ENCODE data around the gene PNKD.

Gene PNKD

GRCh38 chr2:218269900-218270720 lies at the start of gene PNKD, which contains the start of gene AAMP:
PNKD (plus strand) TSS chr2:218270519; CDS start chr2:218270536, 17 bp downstream.
AAMP (minus strand) TSS chr2:218270137; CDS start chr2:218270086, 51 bp downstream.
- Histone ChIP-seq H3K27me3 (no peaks in the 10 kb centered on the region), H3K4me1 (peaks cover 0 to 48% (median 38%) of the 10 kb centered on the region in 4 donors), H3K36me3 (peaks cover 39 to 47% (median 44%) of the 10 kb centered on the region in 3 donors), H3K4me3 (peak within 1 kb of the TSS; percentile 77 to 79), H3K27ac (peak within 1 kb of the TSS; percentile 80 to 99), H3K9me3 (no peaks in the 10 kb centered on the region)
- intact Hi-C loops (cut with DNase I; ENCODE audit: low total_unique reads) = loop anchor here (5.0 to 10.0 kb wide), 2 partner anchors 55 to 83 kb away; partner anchors contain the start of gene ARPC2
- DNase-seq = peak; percentile 100
- TF ChIP-seq CTCF (IDR thresholded peaks at IDR 0.05) = peak in 1 of 2 experiments; percentile 26

- H3K9me3 ChIP-seq = no peaks in the 10 kb centered on the region
- intact Hi-C loops (cut with DNase I; ENCODE audit: low total_unique reads) = no loop called here
- peaks cover 3 to 15% (median 15%) of the 10 kb centered on the region in 3 donors for H3K36me3 ChIP-seq
- H3K27me3 ChIP-seq = no peaks in the 10 kb centered on the region
- no peak for TF ChIP-seq CTCF (IDR thresholded peaks at IDR 0.05)
- no peak overlapping the region for H3K4me3 ChIP-seq
- H3K27ac ChIP-seq = no peak overlapping the region
- peaks cover 0 to 81% (median 50%) of the 10 kb centered on the region in 4 donors for H3K4me1 ChIP-seq
- DNase-seq = peak in 1 of 2 donors; percentile 23
Measured at GRCh38 chr2:218221000-218221399, 49.3 kb upstream of the PNKD start.

GRCh38 chr2:218223046-218223445 lies 47.3 kb upstream of the PNKD start:
- H3K27ac ChIP-seq = no peak overlapping the region

GRCh38 chr2:218224186-218224585 lies 46.1 kb upstream of the PNKD start:
- Histone ChIP-seq H3K36me3 (peaks cover 11 to 44% (median 43%) of the 10 kb centered on the region in 3 donors), H3K4me3 (no peak overlapping the region), H3K4me1 (peaks cover 0 to 85% (median 41%) of the 10 kb centered on the region in 4 donors), H3K27ac (no peak overlapping the region), H3K27me3 (no peaks in the 10 kb centered on the region), H3K9me3 (no peaks in the 10 kb centered on the region)
- intact Hi-C loops (cut with DNase I; ENCODE audit: low total_unique reads) = no loop called here
- TF ChIP-seq CTCF (IDR thresholded peaks at IDR 0.05) = no peak
- no peak for DNase-seq

More at GRCh38 chr2:218223046-218223445, 47.3 kb upstream of the PNKD start:
- Histone ChIP-seq H3K4me1 (peaks cover 0 to 85% (median 44%) of the 10 kb centered on the region in 4 donors), H3K9me3 (no peaks in the 10 kb centered on the region), H3K36me3 (peaks cover 11 to 36% (median 31%) of the 10 kb centered on the region in 3 donors), H3K4me3 (no peak overlapping the region), H3K27me3 (no peaks in the 10 kb centered on the region)
- intact Hi-C loops (cut with DNase I; ENCODE audit: low total_unique reads) = no loop called here
- no peak for DNase-seq
- no peak for TF ChIP-seq CTCF (IDR thresholded peaks at IDR 0.05)

- no peak for DNase-seq
- Histone ChIP-seq H3K9me3 (no peaks in the 10 kb centered on the region), H3K27me3 (no peaks in the 10 kb centered on the region), H3K36me3 (peaks cover 33 to 61% (median 61%) of the 10 kb centered on the region in 3 donors), H3K27ac (no peak overlapping the region), H3K4me3 (no peak overlapping the region), H3K4me1 (peaks cover 0 to 81% (median 34%) of the 10 kb centered on the region in 4 donors)
- TF ChIP-seq CTCF (IDR thresholded peaks at IDR 0.05) = no peak
- intact Hi-C loops (cut with DNase I; ENCODE audit: low total_unique reads) = no loop called here
Measured at GRCh38 chr2:218226903-218227302, 43.4 kb upstream of the PNKD start.

Data from tibial artery (tissue), 4 donors.